Breast epithelium (tissue), 4 donors: ENCODE results near the gene APH1B. TPM values are rescaled to one million over a fixed set of nuclear protein-coding genes. Genes with fewer than 3 reads are reported as not detected.

ENCODE experiments used
- DNase-seq, 2 donors: peaks; one replicate each; pipeline ENCODE4 v3.0.0-alpha.2; 2019; ENCODE audit warnings: low spot score in 2 of 2
- H3K27ac ChIP-seq, 2 donors: fragments of 200-600 bp; sonication (generic) in 1 of 2; one replicate each; pipeline ENCODE4 v1.5.1; 2016 to 2019; ENCODE audit warnings: mild to moderate bottlenecking in 1 of 2
- H3K27me3 ChIP-seq, 2 donors: fragments of 200-600 bp; sonication (generic) in 1 of 2; one replicate each; pipeline versions ENCODE4 v1.5.1 to v1.6.0; 2017 to 2019; ENCODE audit warnings: control low read depth in 1 of 2, mild to moderate bottlenecking in 1 of 2
- H3K36me3 ChIP-seq: fragments of 200-600 bp; one replicate; pipeline ENCODE4 v1.5.1; 2019
- H3K4me1 ChIP-seq, 2 donors: fragments of 200-600 bp; sonication (generic); one replicate each; pipeline ENCODE4 v1.5.1; 2016 to 2019; ENCODE audit warnings: control low read depth in 1 of 2
- H3K4me3 ChIP-seq, 3 donors: fragments of 200-600 bp; sonication (generic); 1 replicate in 2 of 3; 2 replicates in 1 of 3; pipeline ENCODE4 v1.5.1; 2016 to 2019; ENCODE audit warnings: mild to moderate bottlenecking in 3 of 3, moderate library complexity in 2 of 3
- H3K9me3 ChIP-seq, 2 donors: fragments of 200-600 bp; sonication (generic) in 1 of 2; one replicate each; pipeline ENCODE4 v1.5.1; 2016 to 2019; ENCODE audit warnings: control low read depth in 1 of 2
- POLR2A ChIP-seq: fragments of 450-650 bp; IDR thresholded peaks from one replicate; pipeline ENCODE4 v1.6.1; 2016; ENCODE audit warnings: antibody characterized with exemption, mild to moderate bottlenecking, moderate library complexity
- POLR2AphosphoS5 ChIP-seq, 3 donors: sonication (generic); formaldehyde crosslinking; IDR thresholded peaks; one replicate each; pipeline ENCODE4 v1.6.1; 2017; ENCODE audit warnings: antibody characterized with exemption in 3 of 3
- intact Hi-C: fragments of 100-400 bp; cut with DNase I; formaldehyde crosslinking; loops from one replicate; pipeline ENCODE4 v1.15.1; 2023; ENCODE audit warnings: low total_unique reads
- total RNA-seq, 3 donors: library from RNA; depleted of rRNA; stranded (reverse); fragments of >200 nt; gene quantifications; one replicate each; pipeline ENCODE4 v1.1.0, GENCODE V29; 2016
- TF ChIP-seq, protein P1 (sequence below), 3 donors: fragments of 450-650 bp; IDR thresholded peaks; one replicate each; pipeline ENCODE4 v1.5.1; 2016 to 2017; ENCODE audit warnings: antibody characterized with exemption in 3 of 3, mild to moderate bottlenecking in 3 of 3, moderate library complexity in 3 of 3

Gene APH1B
- total RNA-seq, 3 donors from 2014 or later = 21.3 to 26.1 (median 25.6) TPM

DNA sequence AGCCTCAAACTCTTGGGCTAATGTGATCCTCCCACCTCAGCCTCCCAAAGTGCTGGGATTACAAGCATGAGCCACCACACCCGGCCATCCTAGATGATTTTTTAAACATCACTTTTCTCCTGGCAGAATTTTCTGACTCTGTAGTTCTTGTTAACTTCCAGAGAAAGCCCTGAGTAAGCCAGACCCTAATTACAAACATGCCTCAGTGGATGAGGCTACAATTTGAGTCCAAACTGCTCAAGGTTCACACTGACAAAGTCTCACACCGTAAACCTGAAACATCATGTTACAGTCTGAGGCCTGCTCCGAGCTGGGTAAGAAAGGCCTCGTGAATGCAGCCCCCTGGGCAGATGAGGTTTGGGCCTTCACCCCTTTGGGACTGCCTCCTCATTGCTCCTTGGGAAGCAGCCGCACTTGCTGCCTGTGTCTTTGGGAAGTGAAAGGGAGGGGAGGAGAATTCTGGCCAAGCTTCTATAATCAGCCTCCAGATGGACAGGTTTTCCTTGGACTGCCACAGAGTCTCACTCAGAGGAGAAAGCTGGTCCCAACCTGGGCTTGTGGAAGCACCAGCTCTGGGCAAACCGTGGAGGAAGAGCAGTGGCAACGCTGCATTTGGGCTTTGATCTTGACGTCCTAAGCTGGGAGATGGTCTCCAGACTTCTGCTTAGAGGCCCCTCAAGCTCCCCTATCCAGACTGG, 58.3 kb downstream of the APH1B start:
- Histone ChIP-seq H3K4me1 (no peaks in the 10 kb centered on the region), H3K9me3 (no peaks in the 10 kb centered on the region), H3K4me3 (no peak overlapping the region), H3K36me3 (no peaks in the 10 kb centered on the region), H3K27me3 (no peaks in the 10 kb centered on the region), H3K27ac (peak overlapping the region in 1 of 2 donors; percentile 30)
- no peak for DNase-seq
- intact Hi-C loops = no loop called here
- TF ChIP-seq POLR2AphosphoS5 (IDR thresholded peaks at IDR 0.05) = no peak
- TF ChIP-seq, protein P1, sequence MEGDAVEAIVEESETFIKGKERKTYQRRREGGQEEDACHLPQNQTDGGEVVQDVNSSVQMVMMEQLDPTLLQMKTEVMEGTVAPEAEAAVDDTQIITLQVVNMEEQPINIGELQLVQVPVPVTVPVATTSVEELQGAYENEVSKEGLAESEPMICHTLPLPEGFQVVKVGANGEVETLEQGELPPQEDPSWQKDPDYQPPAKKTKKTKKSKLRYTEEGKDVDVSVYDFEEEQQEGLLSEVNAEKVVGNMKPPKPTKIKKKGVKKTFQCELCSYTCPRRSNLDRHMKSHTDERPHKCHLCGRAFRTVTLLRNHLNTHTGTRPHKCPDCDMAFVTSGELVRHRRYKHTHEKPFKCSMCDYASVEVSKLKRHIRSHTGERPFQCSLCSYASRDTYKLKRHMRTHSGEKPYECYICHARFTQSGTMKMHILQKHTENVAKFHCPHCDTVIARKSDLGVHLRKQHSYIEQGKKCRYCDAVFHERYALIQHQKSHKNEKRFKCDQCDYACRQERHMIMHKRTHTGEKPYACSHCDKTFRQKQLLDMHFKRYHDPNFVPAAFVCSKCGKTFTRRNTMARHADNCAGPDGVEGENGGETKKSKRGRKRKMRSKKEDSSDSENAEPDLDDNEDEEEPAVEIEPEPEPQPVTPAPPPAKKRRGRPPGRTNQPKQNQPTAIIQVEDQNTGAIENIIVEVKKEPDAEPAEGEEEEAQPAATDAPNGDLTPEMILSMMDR (IDR thresholded peaks at IDR 0.05) = no peak

DNA sequence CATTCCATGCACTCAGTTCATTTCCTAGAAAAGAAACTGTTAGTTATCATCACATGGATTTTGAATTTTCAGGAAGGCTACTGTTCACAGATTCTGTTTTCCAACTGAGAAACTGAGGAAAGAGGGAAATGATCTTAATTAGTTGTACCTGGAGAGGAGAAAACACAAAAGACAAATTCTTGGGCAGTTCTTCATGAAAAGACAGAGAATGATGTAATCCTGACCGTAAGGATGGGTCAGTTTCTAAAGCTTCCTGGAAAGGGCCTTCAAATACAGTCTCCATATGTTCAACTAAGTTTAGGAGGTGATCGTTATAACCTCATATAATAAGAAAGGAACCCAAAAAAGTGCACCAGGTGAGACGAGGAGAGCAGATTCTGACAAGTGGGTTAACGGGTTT, 59.6 kb downstream of the APH1B start:
- no peak overlapping the region for H3K27ac ChIP-seq
- H3K4me3 ChIP-seq = no peak overlapping the region
- DNase-seq = no peak
- H3K27me3 ChIP-seq = no peaks in the 10 kb centered on the region
- intact Hi-C loops = no loop called here
- H3K4me1 ChIP-seq = no peaks in the 10 kb centered on the region
- H3K36me3 ChIP-seq = no peaks in the 10 kb centered on the region
- no peak for TF ChIP-seq POLR2AphosphoS5 (IDR thresholded peaks at IDR 0.05)
- TF ChIP-seq, protein P1 (IDR thresholded peaks at IDR 0.05) = no peak
- no peak for TF ChIP-seq POLR2A
- no peaks in the 10 kb centered on the region for H3K9me3 ChIP-seq

DNA sequence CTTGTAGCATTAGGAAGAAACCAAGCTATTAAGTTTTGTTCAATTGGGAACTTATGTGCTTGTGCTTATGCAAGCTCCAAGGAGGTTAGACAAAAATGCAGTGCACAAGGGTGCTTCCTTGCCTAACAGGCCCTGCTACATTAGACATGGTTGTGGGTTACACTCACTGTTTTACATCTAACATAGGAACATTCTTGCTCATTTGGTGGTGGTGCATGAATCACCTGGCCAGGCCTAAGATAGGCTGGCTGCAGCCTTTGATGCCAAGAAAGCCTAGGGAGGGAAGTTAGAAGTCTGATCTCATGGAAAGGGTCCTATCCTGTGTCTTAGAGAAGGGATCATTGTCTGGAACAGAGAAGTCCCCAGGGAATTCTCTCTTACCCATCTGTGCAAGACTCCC, 60.8 kb downstream of the APH1B start:
- TF ChIP-seq, protein P1 (IDR thresholded peaks at IDR 0.05) = no peak
- no peak for TF ChIP-seq POLR2A
- no peak for TF ChIP-seq POLR2AphosphoS5 (IDR thresholded peaks at IDR 0.05)
- intact Hi-C loops = no loop called here

DNA sequence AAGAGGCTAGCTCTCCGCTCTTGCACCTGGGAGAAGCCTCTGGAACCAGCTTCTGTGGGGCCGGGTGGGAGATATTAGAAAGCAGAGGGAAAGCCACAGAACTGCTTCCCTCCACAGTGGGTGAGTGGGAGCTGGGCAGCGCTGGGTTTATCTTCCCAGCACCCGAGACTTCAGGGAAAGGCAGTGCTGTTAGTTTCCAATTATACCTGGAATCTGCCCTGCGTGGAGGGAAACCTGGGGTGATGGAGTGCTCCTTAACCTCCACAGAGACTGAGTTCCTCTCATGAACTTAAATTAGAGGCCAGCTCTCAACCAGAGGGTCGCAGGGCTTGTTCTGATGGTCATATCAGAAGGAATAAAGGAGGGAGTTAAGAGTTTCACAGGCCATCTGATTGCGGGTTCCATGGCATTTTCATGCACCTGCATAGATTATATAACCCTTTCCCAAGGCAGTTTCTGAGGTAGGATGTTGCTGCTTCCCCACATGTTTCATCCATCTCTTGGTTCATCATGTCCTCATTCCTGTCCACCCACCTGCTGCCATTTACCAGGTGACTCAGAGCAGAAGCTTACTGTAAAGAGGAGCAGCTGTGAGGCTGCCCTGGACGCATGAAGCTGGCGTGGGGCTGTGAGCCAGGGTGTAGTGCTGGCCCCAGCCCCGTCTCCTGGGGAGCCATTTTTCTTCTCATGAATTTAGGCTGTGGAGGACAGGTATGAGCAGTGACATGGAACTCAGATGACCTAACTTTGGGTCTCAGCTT, 61.8 kb downstream of the APH1B start:
- Histone ChIP-seq H3K27me3 (no peaks in the 10 kb centered on the region), H3K9me3 (no peaks in the 10 kb centered on the region), H3K36me3 (no peaks in the 10 kb centered on the region), H3K27ac (no peak overlapping the region), H3K4me1 (no peaks in the 10 kb centered on the region), H3K4me3 (no peak overlapping the region)
- intact Hi-C loops = no loop called here
- TF ChIP-seq, protein P1 (IDR thresholded peaks at IDR 0.05) = no peak
- no peak for TF ChIP-seq POLR2AphosphoS5 (IDR thresholded peaks at IDR 0.05)
- no peak for TF ChIP-seq POLR2A
- no peak for DNase-seq

More for the DNA sequence above, 60.8 kb downstream of the APH1B start:
- no peak overlapping the region for H3K27ac ChIP-seq
- H3K27me3 ChIP-seq = no peaks in the 10 kb centered on the region
- no peak overlapping the region for H3K4me3 ChIP-seq
- H3K9me3 ChIP-seq = no peaks in the 10 kb centered on the region
- H3K36me3 ChIP-seq = no peaks in the 10 kb centered on the region
- DNase-seq = no peak
- H3K4me1 ChIP-seq = no peaks in the 10 kb centered on the region

DNA sequence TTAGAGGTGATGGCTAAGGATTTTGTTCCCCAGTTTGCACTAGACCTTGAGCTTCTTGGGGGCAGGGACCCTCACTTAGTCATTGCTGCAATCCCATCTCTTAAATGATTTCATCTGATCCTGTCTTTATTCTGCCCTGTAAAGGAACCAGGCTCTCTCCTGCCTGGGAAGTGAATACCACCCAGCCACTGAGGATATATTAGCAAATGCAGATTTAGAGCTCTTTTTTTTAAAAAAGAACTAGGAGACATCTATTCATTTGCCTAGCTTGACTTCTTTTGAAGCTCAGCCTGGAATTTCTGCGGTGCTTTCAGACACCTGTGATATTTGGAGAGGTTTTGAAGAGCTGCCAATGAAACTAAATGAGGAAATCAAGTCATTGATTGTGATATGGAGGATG, 62.4 kb downstream of the APH1B start:
- H3K36me3 ChIP-seq = no peaks in the 10 kb centered on the region
- no peak for DNase-seq
- TF ChIP-seq POLR2A (no peak), POLR2AphosphoS5 (IDR thresholded peaks at IDR 0.05) (no peak)
- TF ChIP-seq, protein P1 (IDR thresholded peaks at IDR 0.05) = no peak
- H3K4me3 ChIP-seq = no peak overlapping the region
- intact Hi-C loops = no loop called here
- H3K4me1 ChIP-seq = no peaks in the 10 kb centered on the region
- H3K27ac ChIP-seq = no peak overlapping the region
- H3K9me3 ChIP-seq = no peaks in the 10 kb centered on the region
- H3K27me3 ChIP-seq = no peaks in the 10 kb centered on the region
